HCT116 (cell line): ENCODE data around the gene WDHD1. TPM values are rescaled to one million over a fixed set of nuclear protein-coding genes. Genes with fewer than 3 reads are reported as not detected.

Experiments
- ATAC-seq: fragments of 200-7000 bp; cut with Tn5 transposase; 2 replicates; pipeline ENCODE4 v1.9.1; 2020; ENCODE audit warnings: mild to moderate bottlenecking, moderate library complexity
- BruUV-seq: library from RNA; stranded (reverse); fragments of 400-500 nt; replicated peaks from 2 replicates; lab custom pipeline; 2021; lab: Mats Ljungman, UMichigan
- CTCF ChIA-PET: fragments of 300-600 bp; sonication (Branson Sonifier 250); formaldehyde crosslinking; loops from one replicate; lab custom pipeline; 2021; ENCODE audit warnings: antibody characterized with exemption; lab: Charles Lee
- POLR2A ChIA-PET: fragments of 300-600, 350-600 bp; sonication (Branson Sonifier 250); formaldehyde crosslinking; loops from one replicate; lab custom pipeline; 2021; ENCODE audit warnings: antibody characterized with exemption; lab: Charles Lee
- RAD21 ChIA-PET, 2 experiments: fragments of 300-600 bp; sonication (Branson Sonifier 250); formaldehyde crosslinking; loops; one replicate each; lab custom pipeline; 2023; ENCODE audit warnings: low total read pairs in 2 of 2; ENCODE audit not compliant: uncharacterized antibody in 2 of 2, unreplicated experiment in 2 of 2, low non-redundant PET in 1 of 2; lab: Charles Lee
- DNase-seq: peaks from one replicate; pipeline ENCODE4 v3.0.0-alpha.2; 2010; ENCODE audit warnings: low read depth, low spot score
- H2AFZ ChIP-seq: fragments of 200-600 bp; shearing (Covaris generic), sonication (generic); 2 replicates; pipeline ENCODE4 v1.6.1; 2017; ENCODE audit warnings: low read depth, mixed run types, mixed read lengths, antibody characterized with exemption, low read length; ENCODE audit not compliant: poor library complexity, severe bottlenecking
- H3K27ac ChIP-seq: 2 replicates; pipeline ENCODE4 v1.5.1; 2012; ENCODE audit warnings: low read depth, low read length
- H3K27me3 ChIP-seq: fragments of 200-600 bp; sonication (generic); 2 replicates; pipeline ENCODE4 v1.6.1; 2016; ENCODE audit warnings: mixed run types, low read length, mixed read lengths; ENCODE audit not compliant: insufficient read depth
- H3K36me3 ChIP-seq, 2 experiments: fragments of 200-500 bp in 1 of 2; fragments of 200-600 bp in 1 of 2; sonication (Bioruptor generic) in 1 of 2; sonication (generic) in 1 of 2; 2 replicates each; pipeline versions ENCODE4 v1.5.1 to v1.6.1; 2014 to 2016; ENCODE audit warnings: low read length in 2 of 2, inconsistent platforms in 1 of 2, mixed read lengths in 1 of 2, mixed run types in 1 of 2; ENCODE audit not compliant: insufficient read depth in 2 of 2, control insufficient read depth in 1 of 2
- H3K4me1 ChIP-seq, 2 experiments: fragments of 200-600 bp in 1 of 2; sonication (generic) in 1 of 2; 2 replicates each; pipeline versions ENCODE4 v1.5.1 to v1.6.1; 2012 to 2017; ENCODE audit warnings: low read length in 2 of 2, inconsistent platforms in 1 of 2, mild to moderate bottlenecking in 1 of 2, mixed read lengths in 1 of 2, mixed run types in 1 of 2, moderate library complexity in 1 of 2; ENCODE audit not compliant: insufficient read depth in 2 of 2, control insufficient read depth in 1 of 2
- H3K4me2 ChIP-seq: fragments of 200-600 bp; sonication (generic); 2 replicates; pipeline ENCODE4 v1.6.1; 2017; ENCODE audit warnings: mixed run types, low read length, mixed read lengths
- H3K4me3 ChIP-seq, 2 experiments: fragments of 200-600 bp in 1 of 2; sonication (generic) in 1 of 2; replicated peaks in 1 of 2; 2 replicates each; pipeline ENCODE4 v1.5.1; 2011 to 2016; ENCODE audit warnings: low read length in 2 of 2, control low read depth in 1 of 2, low read depth in 1 of 2, mild to moderate bottlenecking in 1 of 2, mixed read lengths in 1 of 2, mixed run types in 1 of 2
- H3K79me2 ChIP-seq: fragments of 200-600 bp; sonication (generic); 2 replicates; pipeline ENCODE4 v1.6.1; 2017; ENCODE audit warnings: mild to moderate bottlenecking, mixed run types, low read length, moderate library complexity, mixed read lengths; ENCODE audit not compliant: insufficient read depth
- H3K9ac ChIP-seq: fragments of 200-600 bp; sonication (generic); 2 replicates; pipeline ENCODE4 v1.6.1; 2016; ENCODE audit warnings: low read length, mixed read lengths
- H3K9me2 ChIP-seq: fragments of 200-600 bp; sonication (generic), shearing (Covaris generic); 2 replicates; pipeline ENCODE4 v1.6.1; 2017; ENCODE audit warnings: mixed run types, mild to moderate bottlenecking, moderate library complexity; ENCODE audit not compliant: insufficient read depth
- H3K9me3 ChIP-seq, 2 experiments: fragments of 200-500 bp in 1 of 2; fragments of 200-600 bp in 1 of 2; sonication (Bioruptor generic) in 1 of 2; sonication (generic) in 1 of 2; 2 replicates each; pipeline ENCODE4 v1.6.1; 2014 to 2017; ENCODE audit warnings: low read length in 2 of 2, mixed read lengths in 2 of 2, inconsistent platforms in 1 of 2, low read depth in 1 of 2, mild to moderate bottlenecking in 1 of 2, mixed run types in 1 of 2, moderate library complexity in 1 of 2; ENCODE audit not compliant: control insufficient read depth in 1 of 2, insufficient read depth in 1 of 2
- H4K20me1 ChIP-seq: fragments of 200-600 bp; sonication (generic), shearing (Covaris generic); 2 replicates; pipeline ENCODE4 v1.6.1; 2017; ENCODE audit warnings: mixed run types, mild to moderate bottlenecking, moderate library complexity; ENCODE audit not compliant: insufficient read depth
- CBX3 ChIP-seq: IDR thresholded peaks from 2 replicates; pipeline ENCODE4 v1.6.1; 2012; ENCODE audit warnings: low read depth
- CEBPB ChIP-seq: IDR thresholded peaks from 2 replicates; pipeline ENCODE4 v1.6.1; 2012; ENCODE audit warnings: low read depth
- EGR1 ChIP-seq: IDR thresholded peaks from 2 replicates; pipeline ENCODE4 v1.6.1; 2012; ENCODE audit warnings: low read depth
- ELF1 ChIP-seq: IDR thresholded peaks from 2 replicates; pipeline ENCODE4 v1.6.1; 2012; ENCODE audit warnings: low read depth, borderline replicate concordance
- EZH2 ChIP-seq: fragments of 200-600 bp; sonication (generic); IDR thresholded peaks from 2 replicates; pipeline ENCODE4 v1.6.1; 2017; ENCODE audit warnings: antibody characterized with exemption, mixed run types
- FOSL1 ChIP-seq: IDR thresholded peaks from 2 replicates; pipeline ENCODE4 v1.6.1; 2012; ENCODE audit warnings: low read depth
- JUND ChIP-seq: IDR thresholded peaks from 2 replicates; pipeline ENCODE4 v1.6.1; 2012
- POLR2A ChIP-seq: IDR thresholded peaks from 2 replicates; pipeline ENCODE4 v1.7.0; 2011; ENCODE audit warnings: borderline replicate concordance; ENCODE audit not compliant: insufficient read depth, insufficient read length; ENCODE audit errors: extremely low read depth
- POLR2AphosphoS5 ChIP-seq: IDR thresholded peaks from 2 replicates; pipeline ENCODE4 v1.6.1; 2011; ENCODE audit warnings: mild to moderate bottlenecking, low read depth, low read length, moderate library complexity
- RAD21 ChIP-seq: IDR thresholded peaks from 2 replicates; pipeline ENCODE4 v1.6.1; 2012; ENCODE audit warnings: low read depth, mild to moderate bottlenecking
- SP1 ChIP-seq: IDR thresholded peaks from 2 replicates; pipeline ENCODE4 v1.6.1; 2012; ENCODE audit warnings: low read depth
- TCF7L2 ChIP-seq: IDR thresholded peaks from 2 replicates; pipeline ENCODE4 v1.7.0; 2011; ENCODE audit warnings: borderline replicate concordance, inconsistent platforms; ENCODE audit not compliant: insufficient read depth, insufficient read length; ENCODE audit errors: extremely low read depth
- YY1 ChIP-seq: IDR thresholded peaks from 2 replicates; pipeline ENCODE4 v1.6.1; 2011; ENCODE audit warnings: low read length, low read depth, moderate library complexity, mild to moderate bottlenecking; ENCODE audit not compliant: insufficient replicate concordance; ENCODE audit errors: extremely low read depth
- ZFX ChIP-seq: fragments of 450-650 bp; IDR thresholded peaks from 2 replicates; pipeline ENCODE4 v1.6.1; 2017
- ZNF274 ChIP-seq: fragments of 200-500 bp; sonication (Bioruptor generic); IDR thresholded peaks from 2 replicates; pipeline ENCODE4 v1.6.1; 2014; ENCODE audit warnings: mild to moderate bottlenecking, low read depth, low read length, inconsistent platforms
- intact Hi-C: fragments of 100-400 bp; cut with micrococcal nuclease; formaldehyde crosslinking; loops from 2 replicates; pipeline ENCODE4 v1.10.0; 2022
- total RNA-seq: library from RNA; stranded (reverse); gene quantifications from one replicate; pipeline ENCODE4 v1.2.1, GENCODE V29; 2021; ENCODE audit not compliant: unreplicated experiment
- TF ChIP-seq, protein P1 (sequence below): IDR thresholded peaks from 2 replicates; pipeline ENCODE4 v1.6.1; 2012
- TF ChIP-seq, protein P2 (sequence below): IDR thresholded peaks from 2 replicates; pipeline ENCODE4 v1.6.1; 2012; ENCODE audit warnings: low read depth

The WDHD1 gene
- total RNA-seq, 1 experiment from 2014 or later = 44.3 TPM

DNA sequence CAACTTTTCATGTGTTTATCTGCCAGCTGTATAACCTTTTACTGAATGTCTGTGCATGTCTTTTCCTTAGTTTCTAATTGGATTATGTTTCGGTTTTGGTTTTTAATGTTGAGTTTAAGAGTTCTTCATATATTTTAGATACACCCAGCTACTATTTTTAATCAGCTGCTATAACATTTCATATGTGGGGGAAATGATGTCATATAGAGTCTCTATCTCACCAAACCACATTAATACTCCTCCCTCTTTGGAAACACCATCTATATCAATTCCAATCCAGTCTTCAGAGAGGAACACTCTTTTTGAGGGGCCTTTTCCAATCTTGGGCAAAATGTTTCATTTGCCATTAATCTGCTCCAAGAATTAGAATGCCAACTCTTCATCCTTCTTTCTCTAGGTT, 95.8 kb downstream of the WDHD1 start:
- no peaks in the 10 kb centered on the region for H3K9me2 ChIP-seq
- RAD21 ChIA-PET = no interaction called here
- H4K20me1 ChIP-seq = no peaks in the 10 kb centered on the region
- no peak overlapping the region for H3K4me2 ChIP-seq
- intact Hi-C loops = no loop called here
- no peak overlapping the region for H3K9ac ChIP-seq
- POLR2A ChIA-PET = no interaction called here
- ATAC-seq = no peak
- no peak overlapping the region for H3K27ac ChIP-seq
- H3K4me3 ChIP-seq = no peak overlapping the region
- no peak overlapping the region for H2AFZ ChIP-seq
- H3K36me3 ChIP-seq = no peaks in the 10 kb centered on the region
- no peaks in the 10 kb centered on the region for H3K4me1 ChIP-seq
- no peaks in the 10 kb centered on the region for H3K27me3 ChIP-seq
- CTCF ChIA-PET = no interaction called here
- H3K79me2 ChIP-seq = no peaks in the 10 kb centered on the region
- no peak for DNase-seq
- BruUV-seq = no TSS peak
- no peaks in the 10 kb centered on the region for H3K9me3 ChIP-seq
- no peak for TF ChIP-seq YY1
- no peak for TF ChIP-seq POLR2AphosphoS5
- TF ChIP-seq JUND = no peak
- TF ChIP-seq EZH2 = no peak
- TF ChIP-seq, protein P1, sequence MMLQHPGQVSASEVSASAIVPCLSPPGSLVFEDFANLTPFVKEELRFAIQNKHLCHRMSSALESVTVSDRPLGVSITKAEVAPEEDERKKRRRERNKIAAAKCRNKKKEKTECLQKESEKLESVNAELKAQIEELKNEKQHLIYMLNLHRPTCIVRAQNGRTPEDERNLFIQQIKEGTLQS = no peak
- no peak for TF ChIP-seq CBX3
- TF ChIP-seq TCF7L2 = no peak
- TF ChIP-seq ELF1 = no peak

DNA sequence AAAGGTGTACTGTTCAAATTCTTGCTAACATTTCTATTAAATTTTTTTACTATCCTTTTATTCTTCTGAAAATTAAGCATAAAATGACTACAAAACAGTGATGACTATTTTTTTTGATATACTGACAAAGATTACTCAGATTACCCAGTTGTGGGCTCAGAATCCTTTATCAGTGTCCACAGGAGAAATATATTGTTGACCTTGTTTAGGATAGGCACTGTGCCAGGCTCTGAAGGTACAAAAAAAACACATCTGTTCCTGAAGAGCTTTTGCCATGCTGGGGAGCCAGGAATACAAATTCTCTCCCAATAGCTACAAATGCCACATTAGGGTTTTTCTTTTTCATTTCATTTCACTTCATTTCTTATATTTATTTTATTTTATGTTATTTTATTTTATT, 97.3 kb downstream of the WDHD1 start:
- ChIA-PET POLR2A (no interaction called here), RAD21 (no interaction called here), CTCF (no interaction called here)
- no peak overlapping the region for H3K4me2 ChIP-seq
- no peaks in the 10 kb centered on the region for H3K9me3 ChIP-seq
- H3K4me1 ChIP-seq = no peaks in the 10 kb centered on the region
- H2AFZ ChIP-seq = no peak overlapping the region
- H3K27ac ChIP-seq = no peak overlapping the region
- no peak overlapping the region for H3K9ac ChIP-seq
- no peak overlapping the region for H3K4me3 ChIP-seq
- no peak for ATAC-seq
- H3K36me3 ChIP-seq = no peaks in the 10 kb centered on the region
- intact Hi-C loops = no loop called here
- H3K27me3 ChIP-seq = no peaks in the 10 kb centered on the region
- no peaks in the 10 kb centered on the region for H3K9me2 ChIP-seq
- H4K20me1 ChIP-seq = no peaks in the 10 kb centered on the region
- no peak for TF ChIP-seq CBX3
- TF ChIP-seq SP1 = no peak
- no peak for TF ChIP-seq POLR2AphosphoS5
- no peak for TF ChIP-seq RAD21
- TF ChIP-seq, protein P2, sequence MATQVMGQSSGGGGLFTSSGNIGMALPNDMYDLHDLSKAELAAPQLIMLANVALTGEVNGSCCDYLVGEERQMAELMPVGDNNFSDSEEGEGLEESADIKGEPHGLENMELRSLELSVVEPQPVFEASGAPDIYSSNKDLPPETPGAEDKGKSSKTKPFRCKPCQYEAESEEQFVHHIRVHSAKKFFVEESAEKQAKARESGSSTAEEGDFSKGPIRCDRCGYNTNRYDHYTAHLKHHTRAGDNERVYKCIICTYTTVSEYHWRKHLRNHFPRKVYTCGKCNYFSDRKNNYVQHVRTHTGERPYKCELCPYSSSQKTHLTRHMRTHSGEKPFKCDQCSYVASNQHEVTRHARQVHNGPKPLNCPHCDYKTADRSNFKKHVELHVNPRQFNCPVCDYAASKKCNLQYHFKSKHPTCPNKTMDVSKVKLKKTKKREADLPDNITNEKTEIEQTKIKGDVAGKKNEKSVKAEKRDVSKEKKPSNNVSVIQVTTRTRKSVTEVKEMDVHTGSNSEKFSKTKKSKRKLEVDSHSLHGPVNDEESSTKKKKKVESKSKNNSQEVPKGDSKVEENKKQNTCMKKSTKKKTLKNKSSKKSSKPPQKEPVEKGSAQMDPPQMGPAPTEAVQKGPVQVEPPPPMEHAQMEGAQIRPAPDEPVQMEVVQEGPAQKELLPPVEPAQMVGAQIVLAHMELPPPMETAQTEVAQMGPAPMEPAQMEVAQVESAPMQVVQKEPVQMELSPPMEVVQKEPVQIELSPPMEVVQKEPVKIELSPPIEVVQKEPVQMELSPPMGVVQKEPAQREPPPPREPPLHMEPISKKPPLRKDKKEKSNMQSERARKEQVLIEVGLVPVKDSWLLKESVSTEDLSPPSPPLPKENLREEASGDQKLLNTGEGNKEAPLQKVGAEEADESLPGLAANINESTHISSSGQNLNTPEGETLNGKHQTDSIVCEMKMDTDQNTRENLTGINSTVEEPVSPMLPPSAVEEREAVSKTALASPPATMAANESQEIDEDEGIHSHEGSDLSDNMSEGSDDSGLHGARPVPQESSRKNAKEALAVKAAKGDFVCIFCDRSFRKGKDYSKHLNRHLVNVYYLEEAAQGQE = no peak
- no peak for TF ChIP-seq ZNF274
- no peak for TF ChIP-seq ZFX
- TF ChIP-seq POLR2A = no peak
- no peak for TF ChIP-seq CEBPB
- no peak for TF ChIP-seq EGR1
- TF ChIP-seq FOSL1 = no peak
- no peak for DNase-seq
- BruUV-seq = no TSS peak
- no peaks in the 10 kb centered on the region for H3K79me2 ChIP-seq
